Body of pancreas (tissue), 4 donors: ENCODE results near the gene BLOC1S5. TPM values are rescaled to one million over a fixed set of nuclear protein-coding genes. Genes with fewer than 3 reads are reported as not detected.

ENCODE experiments used
- ATAC-seq: fragments of 150-250 bp; one replicate; pipeline ENCODE4 v1.9.1; 2016
- DNase-seq, 4 donors: peaks; one replicate each; pipeline ENCODE4 v3.0.0-alpha.2; 2019
- H3K27ac ChIP-seq, 4 donors: fragments of 200-600 bp; sonication (generic); 1 replicate in 3 of 4; 2 replicates in 1 of 4; pipeline versions ENCODE4 v1.5.1 to v1.6.1; 2016 to 2019; ENCODE audit warnings: mild to moderate bottlenecking in 1 of 4, mixed read lengths in 1 of 4, moderate library complexity in 1 of 4
- H3K27me3 ChIP-seq, 2 donors: fragments of 200-600 bp; sonication (generic); one replicate each; pipeline ENCODE4 v1.6.0; 2016; ENCODE audit warnings: mild to moderate bottlenecking in 1 of 2
- H3K36me3 ChIP-seq, 2 donors: fragments of 200-600 bp; sonication (generic); replicated peaks in 1 of 2; 2 replicates each; pipeline ENCODE4 v1.5.1; 2016; ENCODE audit warnings: low read depth in 2 of 2; ENCODE audit not compliant: insufficient read depth in 1 of 2
- H3K4me1 ChIP-seq: fragments of 200-600 bp; sonication (generic); one replicate; pipeline ENCODE4 v1.6.0; 2016
- H3K4me3 ChIP-seq, 2 donors: fragments of 200-600 bp; sonication (generic); 1 replicate in 1 of 2; 2 replicates in 1 of 2; pipeline ENCODE4 v1.5.1; 2016 to 2019
- H3K9me3 ChIP-seq, 3 donors: fragments of 200-600 bp; sonication (generic); 1 replicate in 2 of 3; 2 replicates in 1 of 3; pipeline ENCODE4 v1.5.1; 2016
- POLR2A ChIP-seq, 3 donors: fragments of 450-650 bp; IDR thresholded peaks; one replicate each; pipeline ENCODE4 v1.6.1; 2016; ENCODE audit warnings: antibody characterized with exemption in 3 of 3, mild to moderate bottlenecking in 2 of 3
- WGBS, 2 donors: methylation state at CpG; one replicate each; pipeline ENCODE4 v1.1.5; 2017; 5-methylcytosine and 5-hydroxymethylcytosine counted together
- intact Hi-C: fragments of 100-400 bp; cut with DNase I; formaldehyde crosslinking; loops from one replicate; pipeline ENCODE4 v1.15.1; 2023
- total RNA-seq, 2 donors: library from RNA; depleted of rRNA; stranded (reverse); fragments of >200 nt; gene quantifications; one replicate each; pipeline ENCODE4 v1.1.0, GENCODE V29; 2016
- TF ChIP-seq, protein P1 (sequence below), 7 experiments: fragments of 450-650 bp in 4 of 7; fragments of 200-600 bp in 3 of 7; sonication (generic) in 3 of 7; IDR thresholded peaks; one replicate each; pipeline ENCODE4 v1.5.1; 2016 to 2019; ENCODE audit warnings: antibody characterized with exemption in 7 of 7

Gene BLOC1S5
- total RNA-seq, 2 donors from 2014 or later, result 2.6 to 4.4 TPM

DNA sequence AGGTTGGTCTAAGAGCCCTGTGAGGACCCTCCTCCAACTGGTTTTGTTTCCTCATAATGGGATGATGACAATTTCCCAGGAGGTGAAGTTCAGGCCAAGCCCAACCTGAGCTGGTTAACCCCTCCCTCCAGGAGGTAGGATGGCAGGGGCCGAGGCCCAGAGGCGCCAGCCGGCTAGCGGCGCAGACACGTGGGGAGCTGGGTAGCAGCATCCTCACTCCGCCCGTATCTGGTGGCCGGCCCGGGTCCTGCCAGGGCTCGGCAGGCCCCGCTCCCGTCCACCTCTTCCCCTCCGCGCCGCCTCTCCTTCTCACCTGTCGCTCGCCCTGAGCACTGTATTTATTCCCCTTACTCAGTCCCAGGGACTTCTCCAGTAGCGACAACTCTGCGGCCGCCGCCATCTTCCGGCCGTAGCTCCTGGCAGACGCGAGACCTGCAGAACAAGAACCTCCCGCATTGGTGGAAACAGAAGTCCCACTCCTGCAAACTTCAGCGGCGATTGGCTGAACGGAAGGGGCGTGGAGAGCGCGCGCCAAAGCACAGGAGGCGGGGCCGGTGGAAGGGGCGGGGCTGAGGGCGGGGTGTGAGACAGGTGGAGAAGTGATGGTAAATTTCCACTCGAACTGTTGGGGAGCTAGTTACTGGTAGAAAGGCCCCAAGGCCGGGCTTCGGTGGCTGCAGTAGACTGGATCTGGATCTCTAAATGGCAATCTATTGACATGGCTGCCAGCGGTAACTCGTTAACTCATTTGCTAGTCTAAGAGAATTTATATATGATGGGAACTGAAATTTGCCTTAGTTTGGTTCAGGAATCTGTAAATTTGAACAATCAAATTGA is 38.2 kb upstream of the BLOC1S5 start, which contains the start of gene EEF1E1:
TSS of gene EEF1E1 (minus strand) at position 427 of the 837 bp plus-strand sequence. CDS start at position 400, 27 bp downstream.
- WGBS, 2 donors, result 1 to 2% methylated on average over 25 to 43 of the region's 43 CpGs
- DNase-seq, result peak; percentile 96 to 99 (median 97)

GRCh38 chr6:8100159-8100854 is 36.1 kb upstream of the BLOC1S5 start:
- WGBS, 2 donors, result 56 to 73% methylated on average over 8 of the region's 8 CpGs
- ATAC-seq, result no peak
- Histone ChIP-seq H3K4me1 (peaks cover 12% of the 10 kb centered on the region), H3K27ac (no peak overlapping the region), H3K36me3 (peaks cover 0 to 3% of the 10 kb centered on the region in 2 donors), H3K27me3 (no peaks in the 10 kb centered on the region), H3K4me3 (no peak overlapping the region), H3K9me3 (no peaks in the 10 kb centered on the region)
- TF ChIP-seq, protein P1, sequence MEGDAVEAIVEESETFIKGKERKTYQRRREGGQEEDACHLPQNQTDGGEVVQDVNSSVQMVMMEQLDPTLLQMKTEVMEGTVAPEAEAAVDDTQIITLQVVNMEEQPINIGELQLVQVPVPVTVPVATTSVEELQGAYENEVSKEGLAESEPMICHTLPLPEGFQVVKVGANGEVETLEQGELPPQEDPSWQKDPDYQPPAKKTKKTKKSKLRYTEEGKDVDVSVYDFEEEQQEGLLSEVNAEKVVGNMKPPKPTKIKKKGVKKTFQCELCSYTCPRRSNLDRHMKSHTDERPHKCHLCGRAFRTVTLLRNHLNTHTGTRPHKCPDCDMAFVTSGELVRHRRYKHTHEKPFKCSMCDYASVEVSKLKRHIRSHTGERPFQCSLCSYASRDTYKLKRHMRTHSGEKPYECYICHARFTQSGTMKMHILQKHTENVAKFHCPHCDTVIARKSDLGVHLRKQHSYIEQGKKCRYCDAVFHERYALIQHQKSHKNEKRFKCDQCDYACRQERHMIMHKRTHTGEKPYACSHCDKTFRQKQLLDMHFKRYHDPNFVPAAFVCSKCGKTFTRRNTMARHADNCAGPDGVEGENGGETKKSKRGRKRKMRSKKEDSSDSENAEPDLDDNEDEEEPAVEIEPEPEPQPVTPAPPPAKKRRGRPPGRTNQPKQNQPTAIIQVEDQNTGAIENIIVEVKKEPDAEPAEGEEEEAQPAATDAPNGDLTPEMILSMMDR (IDR thresholded peaks at IDR 0.05), result no peak
- no peak for TF ChIP-seq POLR2A (IDR thresholded peaks at IDR 0.05)
- no peak for DNase-seq
- intact Hi-C loops, result no loop called here

More for the DNA sequence above, 38.2 kb upstream of the BLOC1S5 start, which contains the start of gene EEF1E1:
- H3K27ac ChIP-seq, result peak within 1 kb of the TSS; percentile 52 to 79 (median 66)
- H3K4me3 ChIP-seq, result peak within 1 kb of the TSS; percentile 24 to 73
- peak in 2 of 3 donors; percentile 71 to 74 for TF ChIP-seq POLR2A (IDR thresholded peaks at IDR 0.05)
- TF ChIP-seq, protein P1 (IDR thresholded peaks at IDR 0.05), result peak in 2 of 7 experiments; percentile 12 to 14
- intact Hi-C loops, result no loop called here
- H3K36me3 ChIP-seq, result no peaks in the 10 kb centered on the region
- no peaks in the 10 kb centered on the region for H3K27me3 ChIP-seq
- no peaks in the 10 kb centered on the region for H3K9me3 ChIP-seq
- H3K4me1 ChIP-seq, result peaks cover 12% of the 10 kb centered on the region
- peak; percentile 100 for ATAC-seq

GRCh38 chr6:8090650-8091049 is 26.5 kb upstream of the BLOC1S5 start:
- no peak overlapping the region for H3K4me3 ChIP-seq
- no peaks in the 10 kb centered on the region for H3K27me3 ChIP-seq
- WGBS, 2 donors, result 96 to 99% methylated on average over 3 of the region's 3 CpGs
- no peaks in the 10 kb centered on the region for H3K9me3 ChIP-seq
- no peak overlapping the region for H3K27ac ChIP-seq
- H3K4me1 ChIP-seq, result peaks cover 2% of the 10 kb centered on the region
- no peak for ATAC-seq
- intact Hi-C loops, result no loop called here
- TF ChIP-seq POLR2A (IDR thresholded peaks at IDR 0.05), result no peak
- TF ChIP-seq, protein P1 (IDR thresholded peaks at IDR 0.05), result no peak
- DNase-seq, result no peak
- H3K36me3 ChIP-seq, result peaks cover 8 to 18% of the 10 kb centered on the region in 2 donors

GRCh38 chr6:8088886-8089285 is 24.7 kb upstream of the BLOC1S5 start:
- ATAC-seq, result no peak
- Histone ChIP-seq H3K36me3 (peaks cover 8 to 13% of the 10 kb centered on the region in 2 donors), H3K9me3 (no peaks in the 10 kb centered on the region), H3K4me1 (peaks cover 20% of the 10 kb centered on the region), H3K4me3 (no peak overlapping the region), H3K27ac (no peak overlapping the region), H3K27me3 (no peaks in the 10 kb centered on the region)
- 91 to 99% methylated on average over 2 of the region's 2 CpGs for WGBS, 2 donors
- TF ChIP-seq, protein P1 (IDR thresholded peaks at IDR 0.05), result no peak
- no peak for TF ChIP-seq POLR2A (IDR thresholded peaks at IDR 0.05)
- no peak for DNase-seq
- intact Hi-C loops, result no loop called here
